Colonic mucosa (tissue), 4 donors: ENCODE results near the gene SRGN. TPM values are rescaled to one million over a fixed set of nuclear protein-coding genes. Genes with fewer than 3 reads are reported as not detected.

ENCODE experiments used
- DNase-seq: peaks from one replicate; pipeline ENCODE4 v3.0.0-alpha.2; 2020
- H3K27ac ChIP-seq: fragments of 200-600 bp; one replicate; pipeline ENCODE4 v1.8.0; 2021
- H3K27me3 ChIP-seq: fragments of 200-600 bp; one replicate; pipeline ENCODE4 v1.8.0; 2021
- H3K36me3 ChIP-seq: fragments of 200-600 bp; one replicate; pipeline ENCODE4 v1.8.0; 2021
- H3K4me1 ChIP-seq: fragments of 200-600 bp; one replicate; pipeline ENCODE4 v1.8.0; 2021; ENCODE audit warnings: mild to moderate bottlenecking
- H3K4me3 ChIP-seq: fragments of 200-600 bp; one replicate; pipeline ENCODE4 v1.8.0; 2021
- H3K9ac ChIP-seq, 2 donors: one replicate each; pipeline ENCODE4 v1.7.0; 2013; ENCODE audit warnings: control low read depth in 2 of 2, low read depth in 2 of 2, low read length in 2 of 2
- H3K9me3 ChIP-seq: fragments of 200-600 bp; one replicate; pipeline ENCODE4 v1.8.0; 2021
- intact Hi-C: fragments of 100-400 bp; cut with DNase I; formaldehyde crosslinking; loops from one replicate; pipeline ENCODE4 v1.14.1; 2022
- total RNA-seq, 2 donors: library from RNA; stranded (reverse); fragmentation: NEBNext Ultra II Directional in 1 of 2; extraction: Animal tissue kit (Norgen Biotek cat#: 25700) in 1 of 2; gene quantifications; one replicate each; pipeline ENCODE4 v1.2.1, GENCODE V29; 2021
- TF ChIP-seq, protein P1 (sequence below): fragments of 200-600 bp; IDR thresholded peaks from one replicate; pipeline ENCODE4 v1.8.0; 2022; ENCODE audit warnings: antibody characterized with exemption, mild to moderate bottlenecking
- donor health status: healthy.
- donor health status: DM: no; HTN: no; CAD: no.
- donor health status: DM: no; HTN: no; CAD: no.

Gene SRGN
- total RNA-seq, 2 donors from 2014 or later = 14.3 to 57.8 TPM

DNA sequence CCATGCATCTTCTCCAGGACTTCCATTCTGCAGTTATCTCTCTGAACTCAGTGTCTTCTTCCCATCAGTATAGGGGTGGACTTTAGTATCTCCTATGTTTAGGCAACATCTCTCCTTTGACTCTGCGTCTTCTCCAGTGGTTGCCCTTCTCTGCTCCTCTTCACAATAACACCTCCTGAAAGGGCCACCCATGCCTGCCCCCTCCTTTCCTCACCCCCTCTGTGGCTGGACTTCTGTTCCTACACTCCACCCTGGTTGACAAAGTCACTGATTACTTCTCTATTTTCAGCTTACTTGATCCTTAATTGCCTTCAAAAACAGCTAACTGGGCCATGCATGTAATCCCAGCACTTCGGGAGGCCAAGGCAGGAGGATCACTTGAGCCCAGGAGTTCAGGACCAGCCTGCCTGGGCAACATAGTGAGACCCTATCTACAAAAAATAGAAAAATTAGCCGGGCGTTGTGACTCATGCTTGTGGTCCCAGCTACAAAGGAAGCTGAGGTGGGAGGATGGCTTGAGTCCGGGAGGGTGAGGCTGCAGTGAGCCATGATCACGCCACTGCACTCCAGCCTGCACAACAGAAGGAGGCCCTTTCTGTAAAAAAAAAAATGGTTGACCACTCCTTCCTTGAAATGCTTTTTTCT lies 13.7 kb downstream of the SRGN start:
- H3K36me3 ChIP-seq = no peaks in the 10 kb centered on the region
- no peaks in the 10 kb centered on the region for H3K4me1 ChIP-seq
- intact Hi-C loops = no loop called here
- no peak overlapping the region for H3K4me3 ChIP-seq
- no peaks in the 10 kb centered on the region for H3K27me3 ChIP-seq
- H3K9ac ChIP-seq = no peak overlapping the region
- no peak overlapping the region for H3K27ac ChIP-seq
- H3K9me3 ChIP-seq = no peaks in the 10 kb centered on the region
- TF ChIP-seq, protein P1, sequence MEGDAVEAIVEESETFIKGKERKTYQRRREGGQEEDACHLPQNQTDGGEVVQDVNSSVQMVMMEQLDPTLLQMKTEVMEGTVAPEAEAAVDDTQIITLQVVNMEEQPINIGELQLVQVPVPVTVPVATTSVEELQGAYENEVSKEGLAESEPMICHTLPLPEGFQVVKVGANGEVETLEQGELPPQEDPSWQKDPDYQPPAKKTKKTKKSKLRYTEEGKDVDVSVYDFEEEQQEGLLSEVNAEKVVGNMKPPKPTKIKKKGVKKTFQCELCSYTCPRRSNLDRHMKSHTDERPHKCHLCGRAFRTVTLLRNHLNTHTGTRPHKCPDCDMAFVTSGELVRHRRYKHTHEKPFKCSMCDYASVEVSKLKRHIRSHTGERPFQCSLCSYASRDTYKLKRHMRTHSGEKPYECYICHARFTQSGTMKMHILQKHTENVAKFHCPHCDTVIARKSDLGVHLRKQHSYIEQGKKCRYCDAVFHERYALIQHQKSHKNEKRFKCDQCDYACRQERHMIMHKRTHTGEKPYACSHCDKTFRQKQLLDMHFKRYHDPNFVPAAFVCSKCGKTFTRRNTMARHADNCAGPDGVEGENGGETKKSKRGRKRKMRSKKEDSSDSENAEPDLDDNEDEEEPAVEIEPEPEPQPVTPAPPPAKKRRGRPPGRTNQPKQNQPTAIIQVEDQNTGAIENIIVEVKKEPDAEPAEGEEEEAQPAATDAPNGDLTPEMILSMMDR = no peak
- no peak for DNase-seq

DNA sequence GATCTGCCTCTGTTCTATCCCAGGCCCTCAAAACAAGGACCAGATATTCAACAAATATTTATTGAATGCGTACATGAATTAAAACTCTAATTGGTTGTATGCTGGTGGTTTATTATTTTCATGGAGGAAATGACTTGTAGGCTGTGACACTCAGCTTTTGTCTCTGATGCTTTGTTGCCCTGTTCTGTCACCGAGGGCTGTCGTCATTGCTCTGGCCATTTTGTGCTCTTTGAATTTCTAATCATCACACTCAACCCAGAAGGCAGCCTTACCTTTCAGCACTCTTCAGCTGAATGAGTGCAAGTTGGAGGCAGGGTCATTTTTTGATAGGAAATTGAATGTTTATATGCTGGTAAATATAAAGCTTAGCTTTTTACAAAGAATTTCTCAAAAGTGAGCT lies 14.5 kb downstream of the SRGN start:
- Histone ChIP-seq H3K4me1 (no peaks in the 10 kb centered on the region), H3K36me3 (no peaks in the 10 kb centered on the region), H3K4me3 (no peak overlapping the region), H3K9me3 (no peaks in the 10 kb centered on the region), H3K9ac (no peak overlapping the region), H3K27ac (no peak overlapping the region), H3K27me3 (no peaks in the 10 kb centered on the region)
- no peak for DNase-seq
- TF ChIP-seq, protein P1 = no peak
- intact Hi-C loops = no loop called here

DNA sequence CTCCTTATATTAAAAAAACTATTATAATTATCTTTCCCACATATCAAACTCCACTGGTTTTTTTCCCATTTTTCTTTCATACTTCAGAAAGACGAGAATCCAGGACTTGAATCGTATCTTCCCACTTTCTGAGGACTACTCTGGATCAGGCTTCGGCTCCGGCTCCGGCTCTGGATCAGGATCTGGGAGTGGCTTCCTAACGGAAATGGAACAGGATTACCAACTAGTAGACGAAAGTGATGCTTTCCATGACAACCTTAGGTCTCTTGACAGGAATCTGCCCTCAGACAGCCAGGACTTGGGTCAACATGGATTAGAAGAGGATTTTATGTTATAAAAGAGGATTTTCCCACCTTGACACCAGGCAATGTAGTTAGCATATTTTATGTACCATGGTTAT lies 15.9 kb downstream of the SRGN start:
- Histone ChIP-seq H3K27ac (no peak overlapping the region), H3K9me3 (no peaks in the 10 kb centered on the region), H3K36me3 (no peaks in the 10 kb centered on the region), H3K27me3 (no peaks in the 10 kb centered on the region), H3K4me1 (no peaks in the 10 kb centered on the region), H3K9ac (no peak overlapping the region), H3K4me3 (no peak overlapping the region)
- DNase-seq = no peak
- intact Hi-C loops = no loop called here
- TF ChIP-seq, protein P1 = no peak

DNA sequence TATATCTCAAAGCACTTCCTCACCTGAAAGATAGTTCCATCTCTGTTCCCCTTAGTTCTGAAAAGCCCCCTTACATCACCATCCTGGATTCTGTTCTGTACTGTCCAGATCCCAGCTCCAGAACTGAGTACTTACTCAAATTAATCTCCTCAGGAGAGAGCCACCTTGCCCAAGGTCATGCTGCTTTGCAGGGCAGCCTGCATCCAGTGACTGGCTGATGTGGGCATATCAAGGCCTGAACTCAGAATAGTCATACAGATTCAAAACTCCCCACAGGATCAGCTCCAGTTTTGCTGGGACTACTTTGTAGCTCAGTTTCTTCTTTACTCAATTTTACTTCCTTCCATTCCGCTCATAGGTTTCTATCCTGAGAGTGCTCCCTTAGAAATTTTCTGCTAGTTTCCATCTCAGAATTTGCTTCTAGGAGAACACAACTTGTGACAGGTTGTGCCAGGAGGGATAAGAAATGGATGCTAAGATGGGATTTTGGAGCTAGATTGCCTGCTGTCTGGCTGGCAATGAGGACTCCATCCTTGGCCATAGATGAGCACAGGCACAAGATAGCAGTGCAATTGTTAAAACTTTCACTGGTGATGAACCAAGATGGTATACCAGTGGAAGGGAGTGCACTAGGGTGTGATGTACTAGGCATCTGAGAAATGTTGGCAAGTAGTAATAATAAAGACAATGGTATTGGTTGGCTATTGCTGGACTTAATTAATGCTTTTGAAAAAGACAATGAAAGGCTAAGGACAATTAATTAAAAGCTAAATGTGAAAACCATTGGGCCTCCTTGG lies 17.3 kb downstream of the SRGN start:
- DNase-seq = no peak
- TF ChIP-seq, protein P1 = no peak
- H3K9me3 ChIP-seq = no peaks in the 10 kb centered on the region
- no peak overlapping the region for H3K4me3 ChIP-seq
- H3K9ac ChIP-seq = no peak overlapping the region
- no peaks in the 10 kb centered on the region for H3K36me3 ChIP-seq
- H3K4me1 ChIP-seq = no peaks in the 10 kb centered on the region
- H3K27ac ChIP-seq = no peak overlapping the region
- H3K27me3 ChIP-seq = no peaks in the 10 kb centered on the region
- intact Hi-C loops = no loop called here

DNA sequence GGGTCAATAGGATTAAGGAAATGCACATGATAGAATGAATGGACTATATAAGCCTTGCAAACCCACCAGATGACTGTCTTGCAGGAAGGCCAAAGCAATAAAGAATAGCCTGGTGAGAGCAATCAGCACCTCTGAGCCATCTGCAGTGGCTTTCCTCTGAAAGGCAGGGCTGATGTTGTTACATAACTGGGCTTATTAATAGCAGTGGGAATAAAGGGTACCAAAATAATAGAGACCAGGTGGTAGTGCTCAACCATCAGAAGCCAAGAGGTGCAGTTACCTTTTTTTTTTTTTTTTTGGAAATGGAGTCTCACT lies 19.2 kb downstream of the SRGN start:
- no peak overlapping the region for H3K27ac ChIP-seq
- H3K9ac ChIP-seq = no peak overlapping the region
- intact Hi-C loops = no loop called here
- no peak for DNase-seq
- H3K4me3 ChIP-seq = no peak overlapping the region
- TF ChIP-seq, protein P1 = no peak
- no peaks in the 10 kb centered on the region for H3K4me1 ChIP-seq
- no peaks in the 10 kb centered on the region for H3K27me3 ChIP-seq
- no peaks in the 10 kb centered on the region for H3K9me3 ChIP-seq
- H3K36me3 ChIP-seq = no peaks in the 10 kb centered on the region
